ENCODE measurements around the gene NUDCD2.
"Not testable (repeated sequence)": the region's sequence is repeated elsewhere in the genome, so short reads cannot be mapped to it uniquely, and the experiment has no call there.

NUDCD2 gene

DNA sequence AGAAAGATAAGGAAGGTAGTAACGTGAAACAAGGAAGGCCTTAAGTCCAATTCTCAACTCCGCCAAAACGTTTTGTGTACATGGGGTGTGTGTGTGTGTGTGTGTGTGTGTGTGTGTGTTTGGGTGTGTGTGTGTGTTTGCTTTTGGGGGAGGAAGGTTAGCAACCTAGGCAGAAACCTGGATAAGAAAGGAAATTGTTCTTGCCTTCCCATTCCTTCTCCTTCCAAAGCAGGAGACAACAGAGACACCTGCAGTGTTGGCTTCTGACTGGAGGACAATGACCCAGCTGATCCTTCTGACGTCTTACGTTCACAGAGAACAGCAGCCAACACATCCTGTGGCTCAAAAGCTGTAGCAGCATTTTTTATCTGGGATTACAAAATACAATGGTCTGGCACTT is 26.6 kb downstream of the NUDCD2 start:
- H3K27me3 ChIP-seq (ENCODE audit: insufficient read depth, low read depth) = no peaks in the 10 kb centered on the region
- H3K27ac ChIP-seq = no peak overlapping the region
- H3K4me3 ChIP-seq (IDR thresholded peaks at IDR 0.05; ENCODE audit: insufficient read depth, low read depth, low read length) = no peak overlapping the region
- no peak overlapping the region for H2AFZ ChIP-seq (ENCODE audit: low read depth)
- peaks cover 9% of the 10 kb centered on the region; the same call in 1 of the 2 replicates for H3K79me2 ChIP-seq (ENCODE audit: insufficient read depth, low read depth)
- TF ChIP-seq, protein P1, sequence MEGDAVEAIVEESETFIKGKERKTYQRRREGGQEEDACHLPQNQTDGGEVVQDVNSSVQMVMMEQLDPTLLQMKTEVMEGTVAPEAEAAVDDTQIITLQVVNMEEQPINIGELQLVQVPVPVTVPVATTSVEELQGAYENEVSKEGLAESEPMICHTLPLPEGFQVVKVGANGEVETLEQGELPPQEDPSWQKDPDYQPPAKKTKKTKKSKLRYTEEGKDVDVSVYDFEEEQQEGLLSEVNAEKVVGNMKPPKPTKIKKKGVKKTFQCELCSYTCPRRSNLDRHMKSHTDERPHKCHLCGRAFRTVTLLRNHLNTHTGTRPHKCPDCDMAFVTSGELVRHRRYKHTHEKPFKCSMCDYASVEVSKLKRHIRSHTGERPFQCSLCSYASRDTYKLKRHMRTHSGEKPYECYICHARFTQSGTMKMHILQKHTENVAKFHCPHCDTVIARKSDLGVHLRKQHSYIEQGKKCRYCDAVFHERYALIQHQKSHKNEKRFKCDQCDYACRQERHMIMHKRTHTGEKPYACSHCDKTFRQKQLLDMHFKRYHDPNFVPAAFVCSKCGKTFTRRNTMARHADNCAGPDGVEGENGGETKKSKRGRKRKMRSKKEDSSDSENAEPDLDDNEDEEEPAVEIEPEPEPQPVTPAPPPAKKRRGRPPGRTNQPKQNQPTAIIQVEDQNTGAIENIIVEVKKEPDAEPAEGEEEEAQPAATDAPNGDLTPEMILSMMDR (conservative IDR thresholded peaks at IDR 0.05; ENCODE audit: low read depth, low read length) = no peak
- H3K36me3 ChIP-seq (ENCODE audit: insufficient read depth) = no peaks in the 10 kb centered on the region
- H4K20me1 ChIP-seq (ENCODE audit: insufficient read depth) = no peaks in the 10 kb centered on the region
- peaks cover 4% of the 10 kb centered on the region for H3K4me1 ChIP-seq (ENCODE audit: low read depth, poor library complexity, severe bottlenecking)
- H3K9ac ChIP-seq = no peak overlapping the region
- no peak overlapping the region for H3K4me2 ChIP-seq

DNA sequence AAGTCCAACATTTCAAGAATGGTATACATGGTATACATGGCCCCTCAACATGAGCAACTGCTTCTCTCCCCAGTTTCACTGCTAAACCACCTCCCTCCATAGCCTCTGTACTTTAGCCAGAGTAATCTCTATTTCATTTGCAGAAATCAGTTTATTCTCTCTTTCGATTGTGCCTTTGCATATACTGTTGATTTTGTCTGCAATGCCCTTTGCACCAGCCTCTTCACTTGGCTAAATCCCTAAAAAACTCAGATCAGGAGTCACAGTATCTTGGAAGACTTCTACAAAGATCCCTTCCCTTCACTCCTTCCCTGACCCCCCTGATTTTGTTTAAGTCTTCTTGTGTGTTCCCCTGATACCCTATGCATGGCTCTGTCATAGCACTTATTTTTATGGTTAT is 27.4 kb downstream of the NUDCD2 start:
- no peaks in the 10 kb centered on the region for H4K20me1 ChIP-seq (ENCODE audit: insufficient read depth)
- H3K9ac ChIP-seq = no peak overlapping the region
- no peaks in the 10 kb centered on the region for H3K27me3 ChIP-seq (ENCODE audit: insufficient read depth, low read depth)
- no peaks in the 10 kb centered on the region for H3K36me3 ChIP-seq (ENCODE audit: insufficient read depth)
- H3K27ac ChIP-seq = no peak overlapping the region
- peaks cover 2% of the 10 kb centered on the region; the same call in 1 of the 2 replicates for H3K79me2 ChIP-seq (ENCODE audit: insufficient read depth, low read depth)
- H3K4me3 ChIP-seq (IDR thresholded peaks at IDR 0.05; ENCODE audit: insufficient read depth, low read depth, low read length) = no peak overlapping the region
- H3K4me2 ChIP-seq = no peak overlapping the region
- no peak overlapping the region for H2AFZ ChIP-seq (ENCODE audit: low read depth)
- peaks cover 4% of the 10 kb centered on the region for H3K4me1 ChIP-seq (ENCODE audit: low read depth, poor library complexity, severe bottlenecking)
- TF ChIP-seq, protein P1 (conservative IDR thresholded peaks at IDR 0.05; ENCODE audit: low read depth, low read length) = no peak

DNA sequence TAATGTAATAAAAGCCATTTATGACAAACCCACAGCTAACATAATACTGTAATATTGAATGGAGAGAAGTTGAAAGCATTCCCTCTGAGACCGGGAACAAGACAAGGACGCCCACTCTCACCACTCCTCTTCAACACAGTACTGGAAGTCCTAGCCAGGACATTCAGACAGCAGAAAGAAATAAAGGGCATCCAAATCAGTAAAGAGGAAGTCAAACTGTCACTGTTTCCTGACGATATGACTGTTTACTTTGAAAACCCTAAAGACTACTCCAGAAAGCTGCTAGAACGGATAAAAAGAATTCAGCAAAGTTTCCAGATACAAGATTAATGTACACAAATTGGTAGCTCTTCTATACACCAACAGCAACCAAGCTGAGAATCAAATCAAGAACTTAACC is 33.8 kb downstream of the NUDCD2 start:
- not testable (repeated sequence) for H3K36me3 ChIP-seq (ENCODE audit: insufficient read depth); H3K4me3 ChIP-seq (IDR thresholded peaks at IDR 0.05; ENCODE audit: insufficient read depth, low read depth, low read length); H3K27me3 ChIP-seq (ENCODE audit: insufficient read depth, low read depth); H3K79me2 ChIP-seq (ENCODE audit: insufficient read depth, low read depth); H3K4me1 ChIP-seq (ENCODE audit: low read depth, poor library complexity, severe bottlenecking); H2AFZ ChIP-seq (ENCODE audit: low read depth); H3K9ac ChIP-seq; H3K4me2 ChIP-seq; H3K27ac ChIP-seq; H4K20me1 ChIP-seq (ENCODE audit: insufficient read depth)

DNA sequence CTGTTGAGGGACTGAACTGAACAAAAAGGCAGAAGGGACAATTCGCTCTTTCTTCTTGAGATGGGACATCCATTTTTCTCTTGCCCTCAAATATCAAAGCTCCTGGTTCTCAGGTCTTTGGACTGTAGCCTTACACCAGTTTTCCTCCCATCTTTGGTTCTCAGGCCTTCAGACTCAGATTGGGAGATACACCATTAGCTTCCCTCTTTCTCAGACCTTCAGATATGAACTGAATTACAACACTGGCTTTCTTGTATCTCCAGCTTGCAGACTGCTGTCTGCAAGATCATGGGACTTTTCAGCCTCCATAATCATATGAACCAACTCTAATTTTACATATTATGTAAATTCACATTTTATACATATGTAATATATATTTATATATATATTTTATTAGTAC is 35.1 kb downstream of the NUDCD2 start:
- H3K27me3 ChIP-seq (ENCODE audit: insufficient read depth, low read depth) = no peaks in the 10 kb centered on the region
- TF ChIP-seq, protein P1 (conservative IDR thresholded peaks at IDR 0.05; ENCODE audit: low read depth, low read length) = no peak
- H3K4me3 ChIP-seq (IDR thresholded peaks at IDR 0.05; ENCODE audit: insufficient read depth, low read depth, low read length) = no peak overlapping the region
- no peaks in the 10 kb centered on the region for H4K20me1 ChIP-seq (ENCODE audit: insufficient read depth)
- H2AFZ ChIP-seq (ENCODE audit: low read depth) = no peak overlapping the region
- no peaks in the 10 kb centered on the region for H3K79me2 ChIP-seq (ENCODE audit: insufficient read depth, low read depth)
- H3K36me3 ChIP-seq (ENCODE audit: insufficient read depth) = no peaks in the 10 kb centered on the region
- no peaks in the 10 kb centered on the region for H3K4me1 ChIP-seq (ENCODE audit: low read depth, poor library complexity, severe bottlenecking)
- H3K9ac ChIP-seq = no peak overlapping the region
- H3K27ac ChIP-seq = no peak overlapping the region
- no peak overlapping the region for H3K4me2 ChIP-seq

DNA sequence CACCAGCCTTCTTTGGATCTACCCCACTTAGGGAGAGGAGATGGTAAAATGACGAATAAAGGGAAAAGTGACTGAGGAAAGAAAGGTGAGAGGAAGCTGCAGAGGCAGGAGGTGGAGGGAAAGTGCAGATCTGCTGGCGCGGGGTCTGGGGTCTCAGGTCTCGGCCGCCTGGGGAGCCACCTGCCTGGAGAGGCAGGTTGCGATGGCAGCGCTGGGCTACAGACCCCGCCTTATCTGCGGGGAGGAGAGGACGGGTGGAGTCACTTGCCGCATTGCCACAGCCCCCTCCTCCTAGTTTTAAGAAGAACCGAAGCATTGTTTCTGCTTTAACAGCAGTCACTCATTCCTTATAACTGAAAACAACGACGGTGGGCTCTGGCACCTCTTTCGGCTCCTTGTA is 44.2 kb downstream of the NUDCD2 start:
- H3K36me3 ChIP-seq (ENCODE audit: insufficient read depth); H3K4me2 ChIP-seq; H3K27me3 ChIP-seq (ENCODE audit: insufficient read depth, low read depth); H3K27ac ChIP-seq; H3K4me3 ChIP-seq (IDR thresholded peaks at IDR 0.05; ENCODE audit: insufficient read depth, low read depth, low read length); H3K4me1 ChIP-seq (ENCODE audit: low read depth, poor library complexity, severe bottlenecking); H3K9ac ChIP-seq; H2AFZ ChIP-seq (ENCODE audit: low read depth); H3K79me2 ChIP-seq (ENCODE audit: insufficient read depth, low read depth); H4K20me1 ChIP-seq (ENCODE audit: insufficient read depth): not testable (repeated sequence)
